ENCODE data around the gene SPNS3. TPM values are rescaled to one million over a fixed set of nuclear protein-coding genes. Genes with fewer than 3 reads are reported as not detected.

SPNS3 gene
- total and polyA plus RNA-seq, 2 experiments from 2014 or later = 0.17 to 0.60 TPM

GRCh38 chr17:4448197-4448980, 14.6 kb downstream of the SPNS3 start:
- H3K9me3 ChIP-seq (ENCODE audit: low read depth) = no peaks in the 10 kb centered on the region
- TF ChIP-seq CTCF (IDR thresholded peaks at IDR 0.05; ENCODE audit: poor library complexity) (no peak), EZH2 (IDR thresholded peaks at IDR 0.05; ENCODE audit: borderline replicate concordance) (no peak), EZH2phosphoT487 (IDR thresholded peaks at IDR 0.05; ENCODE audit: low read depth, severe bottlenecking, unreplicated experiment) (no peak)
- no peak overlapping the region for H3K4me3 ChIP-seq
- no peak overlapping the region for H3K4me2 ChIP-seq
- H2AFZ ChIP-seq = no peak overlapping the region
- H3K9me2 ChIP-seq (replicated peaks; ENCODE audit: insufficient read depth) = no peaks in the 10 kb centered on the region
- H3K27me3 ChIP-seq = no peaks in the 10 kb centered on the region
- WGBS (ENCODE audit: low lambda C conversion rate, missing lambda C conversion rate) = 72% methylated on average over 11 of the region's 11 CpGs
- H3K36me3 ChIP-seq (replicated peaks; ENCODE audit: insufficient read depth, low read depth) = no peaks in the 10 kb centered on the region
- no peaks in the 10 kb centered on the region for H3K79me2 ChIP-seq
- H3K4me1 ChIP-seq (ENCODE audit: insufficient read depth) = no peaks in the 10 kb centered on the region
- DNase-seq (ENCODE audit: low spot score) = no peak
- H3K27ac ChIP-seq = no peak overlapping the region
- no peaks in the 10 kb centered on the region for H4K20me1 ChIP-seq (ENCODE audit: insufficient read depth, poor library complexity, severe bottlenecking)

GRCh38 chr17:4449736-4450135, 16.0 kb downstream of the SPNS3 start:
- DNase-seq (ENCODE audit: low spot score) = no peak
- Histone ChIP-seq H3K27ac (no peak overlapping the region), H3K27me3 (no peaks in the 10 kb centered on the region), H3K4me3 (no peak overlapping the region), H3K9me2 (replicated peaks; ENCODE audit: insufficient read depth) (no peaks in the 10 kb centered on the region), H2AFZ (no peak overlapping the region), H3K79me2 (no peaks in the 10 kb centered on the region), H3K36me3 (replicated peaks; ENCODE audit: insufficient read depth, low read depth) (no peaks in the 10 kb centered on the region), H4K20me1 (ENCODE audit: insufficient read depth, poor library complexity, severe bottlenecking) (no peaks in the 10 kb centered on the region), H3K4me1 (ENCODE audit: insufficient read depth) (no peaks in the 10 kb centered on the region), H3K4me2 (no peak overlapping the region), H3K9me3 (ENCODE audit: low read depth) (no peaks in the 10 kb centered on the region)
- 78% methylated on average over 11 of the region's 11 CpGs for WGBS (ENCODE audit: low lambda C conversion rate, missing lambda C conversion rate)
- no peak for TF ChIP-seq EZH2 (IDR thresholded peaks at IDR 0.05; ENCODE audit: borderline replicate concordance)
- no peak for TF ChIP-seq CTCF (IDR thresholded peaks at IDR 0.05; ENCODE audit: poor library complexity)
- TF ChIP-seq EZH2phosphoT487 (IDR thresholded peaks at IDR 0.05; ENCODE audit: low read depth, severe bottlenecking, unreplicated experiment) = no peak

GRCh38 chr17:4450710-4451316, 17.1 kb downstream of the SPNS3 start:
- Histone ChIP-seq H4K20me1 (ENCODE audit: insufficient read depth, poor library complexity, severe bottlenecking) (no peaks in the 10 kb centered on the region), H3K36me3 (replicated peaks; ENCODE audit: insufficient read depth, low read depth) (no peaks in the 10 kb centered on the region), H3K27me3 (no peaks in the 10 kb centered on the region), H2AFZ (no peak overlapping the region), H3K27ac (no peak overlapping the region), H3K79me2 (no peaks in the 10 kb centered on the region), H3K9me3 (ENCODE audit: low read depth) (no peaks in the 10 kb centered on the region), H3K9me2 (replicated peaks; ENCODE audit: insufficient read depth) (no peaks in the 10 kb centered on the region), H3K4me3 (no peak overlapping the region), H3K4me1 (ENCODE audit: insufficient read depth) (no peaks in the 10 kb centered on the region), H3K4me2 (no peak overlapping the region)
- TF ChIP-seq EZH2phosphoT487 (IDR thresholded peaks at IDR 0.05; ENCODE audit: low read depth, severe bottlenecking, unreplicated experiment) = no peak
- TF ChIP-seq CTCF (IDR thresholded peaks at IDR 0.05; ENCODE audit: poor library complexity) = no peak
- TF ChIP-seq EZH2 (IDR thresholded peaks at IDR 0.05; ENCODE audit: borderline replicate concordance) = no peak
- no peak for DNase-seq (ENCODE audit: low spot score)
- 87% methylated on average over 14 of the region's 14 CpGs for WGBS (ENCODE audit: low lambda C conversion rate, missing lambda C conversion rate)

All from hepatocyte (in vitro differentiated cells).